K562 (cell line): ENCODE results near the gene SLC44A2.
"Not testable (repeated sequence)": the region's sequence is repeated elsewhere in the genome, so short reads cannot be mapped to it uniquely, and the experiment has no call there.

Experiments used
- CTCF ChIP-seq, 3 experiments: IDR thresholded peaks in 2 of 3; conservative IDR thresholded peaks in 1 of 3; 2 replicates each; pipeline ENCODE4 v1.5.1; 2011 to 2012; ENCODE audit warnings: low read length in 3 of 3, mild to moderate bottlenecking in 3 of 3, control low read depth in 2 of 3, improper control_type of control experiment in 1 of 3, inconsistent platforms in 1 of 3, low read depth in 1 of 3, mixed read lengths in 1 of 3, moderate library complexity in 1 of 3; ENCODE audit not compliant: insufficient read depth in 2 of 3
- MXD1 ChIP-seq: fragments of 250-450 bp; sonication (Bioruptor Pico); IDR thresholded peaks from 2 replicates; pipeline ENCODE4 v1.8.0; 2021; ENCODE audit warnings: borderline replicate concordance, mild to moderate bottlenecking, moderate library complexity; ENCODE audit not compliant: poor library complexity, severe bottlenecking

- not testable (repeated sequence) for TF ChIP-seq MXD1; CTCF (IDR thresholded peaks at IDR 0.05 in 2 of 3, conservative IDR thresholded peaks at IDR 0.05 in 1 of 3; ENCODE audit: insufficient read depth in 2 of 3, low read depth in 1 of 3, low read length in 3 of 3)
These were observed 46.6 kb downstream of the SLC44A2 start for GRCh38 chr19:10671922-10672321.
